COLO668 (cell line): ENCODE measurements around the gene CETN1.
A peak's percentile ranks its signal among the peaks of the same experiment; 100 is the strongest.

Experiments used
- DNase-seq: peaks from one replicate; lab custom pipeline; 2025; ENCODE audit not compliant: unreplicated experiment; lab: John Stamatoyannopoulos, UW

The CETN1 gene

DNA sequence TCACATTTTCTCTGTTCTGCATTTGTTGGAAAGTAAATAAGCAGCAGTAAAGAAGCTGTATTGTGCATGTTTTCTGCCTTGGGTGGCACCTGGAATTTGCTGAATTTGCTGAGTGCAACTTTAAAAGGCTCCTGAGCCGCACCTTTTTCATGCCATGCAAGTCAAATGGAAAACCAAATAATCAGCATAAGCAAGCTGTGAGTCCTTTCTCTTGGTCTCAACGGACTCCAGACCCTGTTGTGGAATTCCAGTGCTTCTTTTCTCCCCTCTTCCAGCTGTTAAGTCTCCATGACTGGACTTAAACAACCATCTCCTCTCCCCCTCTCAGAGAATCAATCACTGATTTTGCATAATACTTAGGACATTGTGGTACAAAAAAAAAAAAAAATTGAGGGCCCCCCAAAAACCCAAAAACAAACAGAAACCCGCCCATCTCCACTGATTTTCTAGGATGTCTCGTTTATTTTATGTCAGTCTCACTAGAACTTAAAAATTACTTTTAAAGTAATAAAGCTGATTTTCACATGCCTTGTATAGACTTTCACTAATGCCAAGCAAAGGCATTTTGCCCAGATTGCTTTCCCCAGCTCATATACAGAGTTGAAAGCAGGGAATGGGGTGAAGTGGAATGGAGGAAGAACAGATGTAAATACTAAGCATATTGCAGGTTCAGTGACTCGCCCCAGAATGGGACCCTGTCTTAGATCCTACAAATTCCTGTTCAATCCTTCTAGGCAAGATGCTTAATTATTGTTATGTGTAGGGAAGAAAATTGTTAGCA is 5.1 kb upstream of the CETN1 start:
- no peak for DNase-seq

DNA sequence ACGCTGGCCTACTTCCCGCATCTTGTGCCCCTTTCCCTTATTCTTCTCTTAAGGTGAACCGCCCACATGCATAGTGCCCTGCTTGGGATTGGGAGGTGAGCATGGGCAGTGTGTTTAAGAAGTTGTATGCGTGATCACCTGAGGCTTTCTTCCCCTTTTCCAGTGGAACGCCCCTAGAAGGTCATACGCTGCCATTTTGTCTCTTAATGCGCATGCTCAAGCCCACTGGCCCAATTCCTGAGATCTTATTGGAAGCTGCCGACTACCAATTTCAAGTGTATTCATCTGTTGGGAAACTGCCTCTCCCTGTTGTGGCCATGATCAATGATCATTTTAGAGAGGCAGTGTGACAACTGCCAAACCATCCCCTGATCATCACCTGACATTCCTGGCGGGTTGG is 3.3 kb upstream of the CETN1 start:
- no peak for DNase-seq

DNA sequence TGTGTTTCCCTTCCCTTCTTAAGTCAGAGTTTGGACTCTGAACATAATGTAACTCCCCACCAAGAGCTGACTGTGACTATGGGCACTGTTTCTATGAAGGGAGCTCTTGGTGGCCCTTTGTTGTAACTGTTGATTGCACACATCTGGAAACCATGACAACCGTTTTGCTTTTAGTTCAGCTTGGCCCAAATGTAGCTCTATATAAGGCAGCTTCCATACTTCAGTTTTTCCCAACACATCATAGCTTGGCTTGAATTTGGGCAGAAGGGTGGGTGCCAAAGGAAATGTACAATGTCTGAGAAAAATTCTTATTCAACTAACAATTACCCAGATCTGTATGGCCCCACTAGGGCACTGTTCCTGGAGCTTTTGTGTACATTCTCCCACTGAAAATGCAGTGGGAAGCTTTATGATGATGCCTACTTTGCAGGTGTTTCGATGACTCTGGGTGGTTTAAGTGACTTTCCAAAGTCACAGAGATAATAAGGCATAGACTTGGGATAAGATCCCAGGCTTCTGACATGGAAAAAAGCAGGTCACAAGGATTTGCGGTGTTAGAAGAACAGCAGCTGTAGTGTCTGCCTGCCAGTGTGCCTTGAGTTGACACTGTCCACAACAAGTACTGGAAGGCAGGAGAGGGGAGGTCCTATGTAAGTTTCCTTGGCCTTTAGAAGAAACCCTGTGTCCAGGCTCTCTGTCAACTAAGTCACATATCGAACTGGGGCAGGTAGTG is 2.4 kb upstream of the CETN1 start:
- DNase-seq = no peak

DNA sequence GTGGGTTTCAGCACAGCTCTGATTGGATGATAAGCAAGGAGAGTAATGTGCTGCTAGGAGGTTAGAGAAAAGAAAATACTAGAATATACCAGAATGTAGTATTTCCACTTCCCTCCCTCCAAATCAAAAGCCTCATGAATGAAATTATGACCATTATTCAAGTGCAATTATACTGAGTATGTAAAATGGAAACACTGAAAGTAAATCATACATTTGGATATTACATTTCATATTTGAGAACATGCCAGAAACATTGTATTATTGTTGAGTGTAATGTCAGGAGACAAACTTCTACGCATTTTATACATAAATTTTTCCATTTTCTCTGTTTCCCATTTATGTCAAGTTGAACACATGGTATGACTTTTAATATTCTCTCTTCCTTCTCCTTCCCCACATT is 942 bp upstream of the CETN1 start:
- no peak for DNase-seq

DNA sequence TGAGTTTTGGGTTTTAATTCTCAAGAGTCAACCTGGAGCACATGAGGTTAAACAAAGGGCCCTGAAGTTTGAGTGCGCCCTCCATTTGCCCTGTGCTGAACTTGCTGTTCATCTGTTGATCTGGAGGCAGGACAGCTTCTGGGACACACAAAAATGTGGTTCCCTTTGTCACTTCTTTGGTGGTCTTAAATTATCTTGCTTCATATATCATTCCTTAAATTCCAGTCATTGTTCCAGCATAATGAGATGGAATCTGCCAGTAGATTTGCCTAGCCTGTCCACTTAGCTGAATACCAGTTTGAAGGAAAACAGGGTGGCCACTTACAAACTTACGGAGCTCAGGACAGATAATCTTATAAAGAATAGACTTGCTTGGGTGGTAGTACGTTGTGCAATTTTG is 916 bp downstream of the CETN1 start:
- DNase-seq = no peak

DNA sequence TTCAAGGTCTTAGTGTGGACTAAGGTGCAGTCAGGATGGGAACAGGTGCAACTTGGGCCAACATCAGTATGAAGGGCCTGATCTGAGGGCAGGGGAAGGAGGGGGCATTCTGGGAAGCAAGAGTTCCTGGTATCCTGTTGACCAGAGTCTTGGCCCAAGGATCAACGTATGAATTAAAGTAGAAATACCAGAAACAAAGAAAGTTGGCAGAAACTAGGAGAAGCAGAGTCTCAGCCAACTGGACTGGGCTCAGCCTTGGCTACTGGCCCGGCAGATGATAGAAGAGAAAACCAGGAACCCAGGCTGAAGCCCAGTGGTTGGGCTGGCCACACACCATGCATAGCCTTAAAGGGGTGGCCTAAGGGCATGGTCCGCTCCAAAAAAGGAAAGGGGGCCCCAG is 2.3 kb downstream of the CETN1 start:
- no peak for DNase-seq

- DNase-seq = no peak
Measured at GRCh38 chr18:595068-595467, 14.9 kb downstream of the CETN1 start.

DNA sequence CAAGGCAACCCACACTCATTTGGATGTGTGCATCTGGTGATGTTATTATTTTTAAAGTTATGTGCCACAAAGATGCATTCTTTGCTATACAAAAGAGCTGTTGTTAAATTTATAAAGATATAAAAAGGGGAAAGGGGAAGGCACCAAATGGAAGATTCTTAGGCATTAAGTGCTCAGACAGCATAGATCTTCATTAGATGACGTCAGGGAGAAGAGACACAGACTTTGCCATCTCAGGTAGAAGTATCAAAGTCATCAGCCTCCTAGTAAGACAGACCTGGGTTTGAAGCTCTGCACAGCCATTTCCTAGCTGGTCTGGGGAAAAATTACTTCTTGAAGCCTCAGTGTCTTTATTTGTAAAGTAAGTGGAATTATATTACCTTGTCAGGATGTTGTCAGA is 15.4 kb downstream of the CETN1 start:
- DNase-seq = no peak

- DNase-seq = peak; percentile 93
Measured at GRCh38 chr18:596288-596881, 16.2 kb downstream of the CETN1 start.

DNA sequence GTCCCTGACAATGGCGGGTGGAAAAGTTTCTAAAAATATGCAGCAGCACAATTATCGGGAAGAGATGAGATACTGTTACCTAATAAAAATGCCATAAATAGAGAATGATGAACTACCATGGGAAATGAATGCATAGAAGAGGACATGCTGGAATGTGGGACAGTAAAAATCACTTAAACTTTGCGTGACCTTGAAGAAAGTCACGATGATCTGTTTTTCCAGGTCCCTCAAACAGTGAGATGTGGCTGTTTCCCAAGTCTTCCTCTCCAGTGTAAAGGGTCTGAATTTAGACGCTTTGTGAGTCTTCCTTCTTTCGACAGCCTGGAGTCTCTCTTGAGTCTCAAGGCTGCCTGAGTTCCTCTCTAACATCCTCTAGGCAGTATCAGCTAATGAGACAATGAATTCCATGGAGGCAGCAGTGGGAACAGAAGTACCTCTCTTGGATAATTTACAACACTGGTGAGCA is 18.0 kb downstream of the CETN1 start:
- DNase-seq = no peak

- DNase-seq = no peak
Measured at GRCh38 chr18:600107-600506, 19.9 kb downstream of the CETN1 start.

- DNase-seq = no peak
Measured at GRCh38 chr18:604771-605170, 24.6 kb downstream of the CETN1 start.

DNA sequence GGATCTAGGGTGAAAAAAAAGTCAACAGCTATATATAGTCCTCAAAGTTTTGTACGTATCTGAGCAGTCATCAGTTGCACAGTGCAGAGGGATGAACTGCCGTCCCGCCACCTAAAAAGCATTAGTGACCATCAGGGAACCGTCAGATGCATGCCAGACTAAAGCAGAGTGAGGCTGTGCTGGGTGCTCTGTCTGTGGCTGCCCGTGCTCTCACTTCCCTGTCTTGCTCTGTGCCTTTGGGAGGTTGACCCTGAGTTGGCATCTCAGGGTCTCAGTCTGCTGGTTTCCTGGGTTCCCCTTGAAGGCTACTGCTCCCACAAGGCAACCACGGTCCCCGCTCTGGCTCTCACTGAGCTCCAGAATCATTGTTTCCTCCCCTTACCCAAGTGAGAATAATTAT is 27.8 kb downstream of the CETN1 start:
- no peak for DNase-seq

GRCh38 chr18:610214-610928 is 30.2 kb downstream of the CETN1 start:
- DNase-seq = no peak

DNA sequence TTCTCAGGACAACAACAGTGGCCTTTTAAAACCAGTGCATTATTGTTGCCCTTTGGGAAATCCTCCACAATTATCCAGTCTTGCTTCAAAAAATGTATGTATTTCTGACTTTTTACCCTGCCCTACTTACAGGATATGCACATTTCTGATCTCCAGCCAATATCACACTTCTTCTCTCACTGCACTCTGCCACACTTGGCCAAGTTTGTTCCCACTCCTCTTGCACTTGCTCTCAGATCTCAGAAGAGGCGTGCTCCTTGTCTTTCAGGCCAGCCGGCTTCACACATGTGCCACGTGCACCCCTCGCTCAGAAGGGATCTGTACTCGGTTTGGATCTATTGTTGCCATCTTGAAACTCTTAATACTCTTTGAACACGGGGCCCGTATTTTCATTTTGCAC is 32.0 kb downstream of the CETN1 start:
- no peak for DNase-seq

GRCh38 chr18:614193-614592 is 34.0 kb downstream of the CETN1 start:
- no peak for DNase-seq

GRCh38 chr18:615092-615521 is 34.9 kb downstream of the CETN1 start:
- no peak for DNase-seq

GRCh38 chr18:615773-616172 is 35.6 kb downstream of the CETN1 start:
- no peak for DNase-seq

- DNase-seq = no peak
Measured at GRCh38 chr18:616380-616995, 36.3 kb downstream of the CETN1 start.

DNA sequence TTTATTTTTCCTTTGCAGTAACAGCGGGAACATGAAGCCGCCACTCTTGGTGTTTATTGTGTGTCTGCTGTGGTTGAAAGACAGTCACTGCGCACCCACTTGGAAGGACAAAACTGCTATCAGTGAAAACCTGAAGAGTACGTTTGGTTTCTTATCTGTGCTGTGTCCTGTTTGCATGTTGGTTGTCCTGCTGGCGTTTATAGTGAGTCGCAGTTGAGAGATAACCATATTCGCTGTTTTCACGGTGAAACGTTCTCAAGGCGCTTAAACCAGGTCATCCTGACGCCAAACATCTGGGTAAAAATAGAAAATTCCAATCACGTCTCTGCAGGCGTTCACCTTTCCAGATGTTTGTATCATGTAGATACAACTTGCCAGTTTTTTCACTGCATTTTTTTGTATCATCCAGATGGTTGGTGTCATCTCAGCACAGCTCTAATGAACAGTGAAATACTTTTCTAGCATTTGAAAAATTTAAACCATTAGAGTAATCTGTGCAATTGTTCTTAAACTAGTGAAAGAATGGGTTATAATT is 37.9 kb downstream of the CETN1 start:
- no peak for DNase-seq

DNA sequence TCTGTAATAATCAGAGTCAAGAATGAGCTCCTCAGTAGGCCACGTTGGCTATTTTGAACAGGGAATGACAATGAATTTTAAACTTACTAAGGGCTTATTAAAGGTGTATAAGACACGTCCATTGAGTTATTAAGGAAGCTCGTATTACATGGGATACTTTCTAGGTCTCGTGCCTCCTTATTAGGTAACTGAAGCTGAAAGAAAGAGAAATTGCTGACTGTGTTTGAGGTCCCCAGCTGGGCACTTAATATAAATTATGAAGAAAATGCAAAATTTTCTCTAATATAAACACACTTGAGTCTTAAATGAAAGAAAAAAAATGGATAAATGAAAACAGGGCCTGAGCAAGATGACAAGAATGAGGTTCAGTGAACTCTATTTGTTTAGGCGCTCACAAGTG is 38.4 kb downstream of the CETN1 start:
- DNase-seq = no peak
